Measurements from ENCODE around the gene SH3RF3. TPM values are rescaled to one million over a fixed set of nuclear protein-coding genes. Genes with fewer than 3 reads are reported as not detected.
A peak's percentile ranks its signal among the peaks of the same experiment; 100 is the strongest.

Gene SH3RF3
- polyA plus RNA-seq, 3 donors from 2014 or later, result not detected

GRCh38 chr2:109331896-109332848, 203.2 kb downstream of the SH3RF3 start:
- Mint-ChIP-seq H3K9me3 (no peaks in the 10 kb centered on the region), H3K4me1 (peaks cover 48 to 52% of the 10 kb centered on the region in 2 donors), H3K4me3 (peak overlapping the region; percentile 64 to 79 (median 68)), H3K27me3 (ENCODE audit: low read depth in 3 of 3) (peaks cover 2 to 11% (median 6%) of the 10 kb centered on the region in 3 donors), H3K36me3 (peaks cover 0 to 6% (median 0%) of the 10 kb centered on the region in 3 donors), H3K27ac (peak overlapping the region in 2 of 6 donors; percentile 23 to 38)
- no peak for DNase-seq

DNA sequence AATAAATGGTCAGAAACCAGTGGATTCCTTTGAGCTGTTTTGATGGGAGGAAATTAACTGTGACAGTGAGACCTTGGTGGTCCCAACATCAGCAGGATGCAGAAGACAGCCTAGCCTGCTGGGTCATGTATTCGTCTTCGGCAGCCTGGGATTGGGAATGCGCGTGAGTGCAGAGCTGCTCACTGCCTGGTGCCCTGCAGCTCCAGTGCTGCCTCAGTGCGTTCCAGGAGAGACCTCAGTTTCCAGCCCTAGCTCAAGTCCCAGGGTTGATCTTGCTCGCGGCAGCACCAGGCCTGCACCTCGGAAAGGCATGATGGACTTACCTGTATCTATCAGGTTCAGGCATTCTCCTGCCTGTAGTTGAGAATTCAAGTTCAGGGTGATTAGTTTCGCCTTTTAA, 203.9 kb downstream of the SH3RF3 start:
- H3K27me3 Mint-ChIP-seq (ENCODE audit: low read depth in 3 of 3), result peaks cover 2 to 11% (median 6%) of the 10 kb centered on the region in 3 donors
- no peak overlapping the region for H3K27ac Mint-ChIP-seq
- no peak for DNase-seq
- no peaks in the 10 kb centered on the region for H3K9me3 Mint-ChIP-seq
- peaks cover 0 to 6% (median 0%) of the 10 kb centered on the region in 3 donors for H3K36me3 Mint-ChIP-seq
- no peak overlapping the region for H3K4me3 Mint-ChIP-seq
- H3K4me1 Mint-ChIP-seq, result peaks cover 48 to 52% of the 10 kb centered on the region in 2 donors

- H3K9me3 Mint-ChIP-seq, result no peaks in the 10 kb centered on the region
- no peak for DNase-seq
- peaks cover 47 to 52% of the 10 kb centered on the region in 2 donors for H3K4me1 Mint-ChIP-seq
- H3K4me3 Mint-ChIP-seq, result peak overlapping the region in 1 of 5 donors; percentile 52
- H3K27me3 Mint-ChIP-seq (ENCODE audit: low read depth in 3 of 3), result peaks cover 2 to 7% (median 7%) of the 10 kb centered on the region in 3 donors
- H3K36me3 Mint-ChIP-seq, result peaks cover 0 to 6% (median 0%) of the 10 kb centered on the region in 3 donors
- no peak overlapping the region for H3K27ac Mint-ChIP-seq
Observed at GRCh38 chr2:109333414-109334210, 204.6 kb downstream of the SH3RF3 start.

- peak overlapping the region; percentile 57 to 78 (median 70) for H3K4me3 Mint-ChIP-seq
Observed at GRCh38 chr2:109335631-109336176, 206.7 kb downstream of the SH3RF3 start.

GRCh38 chr2:109336296-109336695, 207.3 kb downstream of the SH3RF3 start:
- no peak overlapping the region for H3K27ac Mint-ChIP-seq
- H3K4me3 Mint-ChIP-seq, result no peak overlapping the region
- H3K4me1 Mint-ChIP-seq, result peaks cover 40 to 45% of the 10 kb centered on the region in 2 donors
- peaks cover 0 to 4% (median 0%) of the 10 kb centered on the region in 3 donors for H3K36me3 Mint-ChIP-seq
- no peak for DNase-seq
- peaks cover 0 to 5% (median 4%) of the 10 kb centered on the region in 3 donors for H3K27me3 Mint-ChIP-seq (ENCODE audit: low read depth in 3 of 3)
- H3K9me3 Mint-ChIP-seq, result no peaks in the 10 kb centered on the region

More at GRCh38 chr2:109335631-109336176, 206.7 kb downstream of the SH3RF3 start:
- no peaks in the 10 kb centered on the region for H3K9me3 Mint-ChIP-seq
- H3K4me1 Mint-ChIP-seq, result peaks cover 40 to 45% of the 10 kb centered on the region in 2 donors
- DNase-seq, result peak in 1 of 3 donors; percentile 10
- peaks cover 0 to 4% (median 0%) of the 10 kb centered on the region in 3 donors for H3K36me3 Mint-ChIP-seq
- H3K27me3 Mint-ChIP-seq (ENCODE audit: low read depth in 3 of 3), result peaks cover 0 to 5% (median 4%) of the 10 kb centered on the region in 3 donors
- peak overlapping the region in 4 of 6 donors; percentile 0 to 47 (median 4) for H3K27ac Mint-ChIP-seq

DNA sequence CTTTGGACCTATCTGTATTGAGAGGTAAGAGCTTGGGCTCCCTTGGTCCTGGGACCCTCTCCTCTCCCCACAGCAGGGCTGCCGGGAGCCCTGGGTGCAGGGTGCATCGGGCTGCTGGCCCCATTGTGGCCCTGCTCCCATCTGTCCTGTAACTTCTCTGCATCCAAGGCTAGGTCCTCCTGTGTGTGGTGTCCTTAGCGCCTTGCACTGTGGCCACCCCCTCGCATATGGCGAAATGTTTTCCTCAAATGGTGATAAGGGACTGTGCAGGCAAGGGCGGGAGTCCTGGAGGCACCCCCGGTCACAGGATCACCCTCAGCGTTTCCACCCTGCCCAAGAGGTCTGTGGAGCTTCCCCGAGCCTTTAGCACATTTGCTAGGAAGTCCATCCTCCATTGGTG, 208.2 kb downstream of the SH3RF3 start:
- Mint-ChIP-seq H3K4me3 (no peak overlapping the region), H3K4me1 (peaks cover 36 to 38% of the 10 kb centered on the region in 2 donors), H3K36me3 (peaks cover 0 to 4% (median 0%) of the 10 kb centered on the region in 3 donors), H3K27ac (peak overlapping the region in 1 of 6 donors; percentile 45), H3K27me3 (ENCODE audit: low read depth in 3 of 3) (peaks cover 0 to 7% (median 4%) of the 10 kb centered on the region in 3 donors), H3K9me3 (no peaks in the 10 kb centered on the region)
- DNase-seq, result no peak

GRCh38 chr2:109339519-109339966, 210.5 kb downstream of the SH3RF3 start:
- Mint-ChIP-seq H3K36me3 (peaks cover 0 to 4% (median 0%) of the 10 kb centered on the region in 3 donors), H3K9me3 (no peaks in the 10 kb centered on the region), H3K27me3 (ENCODE audit: low read depth in 3 of 3) (peaks cover 0 to 10% (median 4%) of the 10 kb centered on the region in 3 donors), H3K4me1 (peaks cover 18 to 19% of the 10 kb centered on the region in 2 donors), H3K4me3 (no peak overlapping the region), H3K27ac (no peak overlapping the region)
- no peak for DNase-seq

DNA sequence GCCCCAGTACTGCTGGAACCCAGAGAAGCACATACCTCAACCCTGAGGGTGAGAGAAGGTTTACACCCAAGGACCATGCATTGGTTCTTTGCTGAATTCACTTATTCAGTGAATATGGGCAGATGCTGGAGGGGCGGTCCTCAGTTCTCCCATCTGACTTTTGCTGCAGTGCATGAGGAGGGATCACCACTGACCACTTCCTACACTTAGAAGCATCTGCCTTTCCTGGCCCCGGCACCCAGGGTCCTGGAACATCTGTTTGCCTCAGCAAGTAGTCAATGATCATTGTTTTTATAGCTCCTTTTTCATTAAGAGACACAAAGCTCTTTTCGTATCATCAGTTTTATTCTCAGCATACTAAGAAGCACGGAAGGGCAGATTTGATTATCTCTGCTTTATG, 211.4 kb downstream of the SH3RF3 start:
- H3K27ac Mint-ChIP-seq, result no peak overlapping the region
- no peak for DNase-seq
- peaks cover 9 to 11% of the 10 kb centered on the region in 2 donors for H3K4me1 Mint-ChIP-seq
- H3K4me3 Mint-ChIP-seq, result no peak overlapping the region
- peaks cover 1 to 9% (median 2%) of the 10 kb centered on the region in 3 donors for H3K27me3 Mint-ChIP-seq (ENCODE audit: low read depth in 3 of 3)
- H3K36me3 Mint-ChIP-seq, result peaks cover 0 to 4% (median 0%) of the 10 kb centered on the region in 3 donors
- no peaks in the 10 kb centered on the region for H3K9me3 Mint-ChIP-seq

DNA sequence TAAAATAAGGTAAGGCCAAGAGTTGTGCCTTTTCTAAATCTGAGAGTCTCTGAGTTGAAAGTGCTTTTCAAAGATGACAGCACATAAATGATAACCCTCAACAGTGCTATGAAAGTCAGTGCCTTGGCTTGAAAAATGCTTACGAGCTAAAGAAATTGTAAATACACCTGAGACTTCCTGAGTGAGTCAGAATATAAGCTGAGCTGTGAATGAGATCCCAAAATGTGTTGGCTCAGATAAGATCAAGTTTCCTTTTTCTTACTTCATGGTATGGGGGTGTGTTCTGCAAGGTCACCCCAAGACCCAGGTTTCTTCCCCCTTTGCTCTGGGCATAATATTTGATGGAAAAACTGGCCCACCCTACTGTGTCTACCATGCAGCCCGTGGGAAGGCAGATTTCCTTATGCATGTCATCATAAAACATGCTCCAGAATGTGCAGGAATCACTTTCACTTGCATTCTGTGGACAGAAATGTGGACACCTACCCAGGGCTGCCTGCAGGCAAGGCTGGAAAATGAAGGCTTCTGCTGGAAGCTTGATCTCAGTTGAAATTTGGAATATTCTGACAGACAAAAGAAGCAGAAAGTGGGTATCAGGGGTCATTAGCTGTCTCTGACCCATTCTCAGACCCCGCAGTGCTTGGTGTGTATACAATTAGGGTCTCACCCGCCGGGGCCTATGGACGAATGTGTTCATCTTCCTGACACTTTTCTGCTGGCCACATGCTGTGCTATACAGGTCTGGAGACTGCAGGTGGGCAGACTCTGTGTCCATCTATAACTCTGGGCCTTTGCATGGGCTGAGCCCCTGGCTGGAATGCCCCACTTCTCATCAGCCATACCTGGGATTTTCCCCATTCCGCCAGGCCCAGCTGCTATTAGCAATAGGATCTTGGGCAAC, 212.6 kb downstream of the SH3RF3 start:
- Mint-ChIP-seq H3K4me3 (no peak overlapping the region), H3K27ac (no peak overlapping the region), H3K27me3 (ENCODE audit: low read depth in 3 of 3) (peaks cover 1 to 4% (median 2%) of the 10 kb centered on the region in 3 donors), H3K4me1 (peaks cover 0 to 2% of the 10 kb centered on the region in 2 donors), H3K9me3 (no peaks in the 10 kb centered on the region), H3K36me3 (peaks cover 0 to 4% (median 0%) of the 10 kb centered on the region in 3 donors)
- DNase-seq, result no peak

- DNase-seq, result no peak
- Mint-ChIP-seq H3K27me3 (ENCODE audit: low read depth in 3 of 3) (peaks cover 1 to 4% (median 2%) of the 10 kb centered on the region in 3 donors), H3K27ac (no peak overlapping the region), H3K36me3 (peaks cover 0 to 4% (median 0%) of the 10 kb centered on the region in 3 donors), H3K4me3 (no peak overlapping the region), H3K9me3 (no peaks in the 10 kb centered on the region), H3K4me1 (no peaks in the 10 kb centered on the region)
Observed at GRCh38 chr2:109342256-109342850, 213.3 kb downstream of the SH3RF3 start.

GRCh38 chr2:109342930-109343329, 213.9 kb downstream of the SH3RF3 start:
- Mint-ChIP-seq H3K36me3 (peaks cover 0 to 4% (median 0%) of the 10 kb centered on the region in 3 donors), H3K27ac (no peak overlapping the region), H3K4me3 (no peak overlapping the region), H3K27me3 (ENCODE audit: low read depth in 3 of 3) (peaks cover 1 to 4% (median 2%) of the 10 kb centered on the region in 3 donors), H3K4me1 (peaks cover 3 to 4% of the 10 kb centered on the region in 2 donors), H3K9me3 (no peaks in the 10 kb centered on the region)
- no peak for DNase-seq

GRCh38 chr2:109343460-109343859, 214.5 kb downstream of the SH3RF3 start:
- Mint-ChIP-seq H3K9me3 (no peaks in the 10 kb centered on the region), H3K27ac (no peak overlapping the region), H3K4me1 (peaks cover 8 to 9% of the 10 kb centered on the region in 2 donors), H3K36me3 (peaks cover 0 to 4% (median 0%) of the 10 kb centered on the region in 3 donors), H3K4me3 (no peak overlapping the region), H3K27me3 (ENCODE audit: low read depth in 3 of 3) (peaks cover 0 to 4% (median 2%) of the 10 kb centered on the region in 3 donors)
- DNase-seq, result no peak
